ENCODE data around the gene PP2D1. TPM values are rescaled to one million over a fixed set of nuclear protein-coding genes. Genes with fewer than 3 reads are reported as not detected.

PP2D1 gene
- total and polyA plus RNA-seq, 3 donors from 2014 or later: 9.3 to 37.5 (median 22.8) TPM

- no peak for DNase-seq
- no peaks in the 10 kb centered on the region for H3K27me3 ChIP-seq
- intact Hi-C loops (cut with DNase I; ENCODE audit: low total_unique reads): no loop called here
- H3K4me3 ChIP-seq: no peak overlapping the region
- TF ChIP-seq POLR2A (IDR thresholded peaks at IDR 0.05) (no peak), CTCF (IDR thresholded peaks at IDR 0.05) (no peak)
- peaks cover 14% of the 10 kb centered on the region for H3K4me1 ChIP-seq
- 78 to 79% methylated on average over 2 of the region's 2 CpGs for WGBS, 2 donors
- no peaks in the 10 kb centered on the region for H3K36me3 ChIP-seq (ENCODE audit: low read depth, missing control alignments)
- H3K27ac ChIP-seq: no peak overlapping the region
- H3K9me3 ChIP-seq: no peaks in the 10 kb centered on the region
These were observed 61.7 kb downstream of the PP2D1 start for GRCh38 chr3:19950316-19950715.

DNA sequence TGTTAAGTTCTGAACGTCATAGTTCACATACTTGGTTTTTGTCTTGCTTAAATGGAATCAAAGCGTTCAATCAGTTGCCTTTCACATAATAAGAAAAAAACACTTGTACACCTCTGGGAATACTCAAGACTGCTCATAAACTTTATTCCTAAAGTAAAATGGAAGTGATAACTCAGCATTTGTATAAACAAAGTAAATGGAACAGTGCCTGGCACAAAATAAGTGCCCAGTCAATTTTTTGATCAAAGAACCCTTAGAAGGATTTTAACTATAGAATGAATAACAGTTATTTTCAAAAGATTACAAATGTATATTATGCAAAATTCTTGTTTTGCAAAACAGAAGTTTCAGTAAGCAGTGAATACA is 63.9 kb downstream of the PP2D1 start:
- 0% methylated on average over 2 of the region's 2 CpGs for WGBS, 2 donors
- peaks cover 14% of the 10 kb centered on the region for H3K4me1 ChIP-seq
- DNase-seq: no peak

GRCh38 chr3:19947549-19948225 is 64.4 kb downstream of the PP2D1 start:
- WGBS, 2 donors: 0 to 1% methylated on average over 6 to 30 of the region's 30 CpGs
- peaks cover 14% of the 10 kb centered on the region for H3K4me1 ChIP-seq
- intact Hi-C loops (cut with DNase I; ENCODE audit: low total_unique reads): no loop called here
- H3K36me3 ChIP-seq (ENCODE audit: low read depth, missing control alignments): no peaks in the 10 kb centered on the region
- peak; percentile 71 for DNase-seq
- no peaks in the 10 kb centered on the region for H3K9me3 ChIP-seq
- H3K27me3 ChIP-seq: no peaks in the 10 kb centered on the region
- H3K4me3 ChIP-seq: peak overlapping the region; percentile 89 to 98
- H3K27ac ChIP-seq: peak overlapping the region; percentile 96 to 98
- TF ChIP-seq POLR2A (IDR thresholded peaks at IDR 0.05) (no peak), CTCF (IDR thresholded peaks at IDR 0.05) (no peak)

More for the DNA sequence above, 63.9 kb downstream of the PP2D1 start:
- Histone ChIP-seq H3K27me3 (no peaks in the 10 kb centered on the region), H3K36me3 (ENCODE audit: low read depth, missing control alignments) (no peaks in the 10 kb centered on the region), H3K27ac (peak overlapping the region; percentile 96 to 98), H3K4me3 (peak overlapping the region; percentile 89 to 98), H3K9me3 (no peaks in the 10 kb centered on the region)
- no peak for TF ChIP-seq CTCF (IDR thresholded peaks at IDR 0.05)
- no peak for TF ChIP-seq POLR2A (IDR thresholded peaks at IDR 0.05)
- intact Hi-C loops (cut with DNase I; ENCODE audit: low total_unique reads): no loop called here

DNA sequence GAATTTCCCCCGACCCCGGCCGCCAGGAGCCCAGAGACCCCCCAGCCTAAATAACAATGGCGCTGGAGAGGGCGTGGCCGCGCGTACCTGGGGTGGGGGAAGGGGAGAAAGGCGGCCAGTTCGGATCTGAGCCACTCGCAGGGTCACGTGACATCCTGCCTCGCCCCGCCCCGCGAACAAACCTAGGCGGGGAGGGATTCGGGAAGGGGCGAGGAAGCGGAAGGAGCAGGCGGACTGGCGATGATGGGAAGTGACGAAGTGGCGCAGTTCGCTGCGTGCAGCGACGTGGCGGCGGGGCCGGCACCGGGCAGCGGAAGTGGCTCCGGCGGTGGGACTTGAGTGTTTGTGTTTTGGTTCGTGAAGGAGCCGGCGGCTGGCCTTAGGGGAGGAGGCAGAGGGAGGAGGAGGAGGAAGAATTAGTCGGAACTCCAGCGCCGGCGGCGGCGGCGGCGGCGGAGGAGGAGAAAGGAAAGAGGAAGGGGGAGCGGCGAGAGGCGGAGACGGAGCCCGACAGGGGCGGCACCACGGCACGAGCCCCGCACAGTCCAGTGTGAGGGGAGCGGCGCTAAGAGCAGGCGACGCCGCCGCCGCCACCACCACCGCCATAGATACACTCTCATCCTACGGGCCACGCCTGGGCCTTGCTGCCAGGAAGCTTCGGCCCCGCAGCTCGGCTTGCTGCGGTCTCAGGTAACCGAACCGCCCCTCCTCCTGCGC is 65.1 kb downstream of the PP2D1 start, which contains the start of gene RAB5A:
TSS of gene RAB5A (plus strand) at position 266 of the 717 bp plus-strand sequence. CDS start 3,802 bp downstream, outside the sequence.
- Histone ChIP-seq H3K27ac (peak within 1 kb of the TSS; percentile 96 to 98), H3K27me3 (no peaks in the 10 kb centered on the region), H3K4me3 (peak within 1 kb of the TSS; percentile 89 to 98), H3K9me3 (no peaks in the 10 kb centered on the region), H3K36me3 (ENCODE audit: low read depth, missing control alignments) (no peaks in the 10 kb centered on the region), H3K4me1 (peaks cover 14% of the 10 kb centered on the region)
- intact Hi-C loops (cut with DNase I; ENCODE audit: low total_unique reads): no loop called here
- WGBS, 2 donors: 1% methylated on average over 62 to 73 of the region's 73 CpGs
- DNase-seq: peak; percentile 99
- TF ChIP-seq CTCF (IDR thresholded peaks at IDR 0.05): no peak
- peak; percentile 87 for TF ChIP-seq POLR2A (IDR thresholded peaks at IDR 0.05)

All from testis (tissue), 3 donors.